ENCODE data around the gene SLC25A13.
"Not testable (repeated sequence)": the region's sequence is repeated elsewhere in the genome, so short reads cannot be mapped to it uniquely, and the experiment has no call there.

The SLC25A13 gene

DNA sequence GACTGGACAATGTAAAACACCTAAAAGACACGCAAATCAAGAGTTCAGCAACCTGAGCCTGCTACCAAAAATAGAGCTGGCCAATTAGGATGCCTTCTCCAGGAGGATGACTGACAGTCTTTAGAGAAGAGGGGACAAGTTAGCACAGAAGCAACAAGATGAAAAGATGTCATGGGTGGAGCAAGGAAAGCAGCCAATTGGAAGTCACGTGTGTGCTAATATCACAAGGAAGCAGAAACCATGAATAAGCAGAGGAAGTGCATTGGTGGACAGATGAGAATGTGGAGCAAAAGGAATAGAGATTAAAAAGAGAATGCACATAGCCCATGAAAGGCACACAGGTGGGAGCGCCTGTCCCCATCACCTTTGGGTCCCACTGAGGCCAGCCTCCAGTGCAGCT is 148.1 kb downstream of the SLC25A13 start:
- in situ Hi-C loops (cut with HindIII; ENCODE audit: low sequenced_read_pairs) = no loop called here

DNA sequence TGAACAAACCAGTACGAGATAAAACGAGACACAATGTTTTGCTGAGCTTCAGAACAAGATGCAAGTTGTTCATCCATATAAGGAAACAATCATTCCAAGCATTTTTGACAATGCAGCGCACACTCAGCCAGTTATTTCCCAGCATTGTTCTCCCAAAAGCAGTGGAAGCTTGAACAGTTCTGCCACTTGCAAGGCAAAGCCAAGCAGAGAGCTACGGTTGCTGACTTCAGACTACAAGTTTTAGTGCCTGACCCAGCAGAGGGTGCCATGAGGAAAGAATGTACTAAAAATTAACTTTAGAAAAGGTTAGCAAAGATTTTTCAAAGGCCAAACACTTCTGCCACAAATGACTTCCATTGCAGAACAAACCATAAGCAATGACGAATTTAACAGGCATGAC is 152.5 kb downstream of the SLC25A13 start:
- in situ Hi-C loops (cut with HindIII; ENCODE audit: low sequenced_read_pairs) = no loop called here

GRCh38 chr7:96167424-96167823 is 154.5 kb downstream of the SLC25A13 start:
- in situ Hi-C loops (cut with HindIII; ENCODE audit: low sequenced_read_pairs) = no loop called here

DNA sequence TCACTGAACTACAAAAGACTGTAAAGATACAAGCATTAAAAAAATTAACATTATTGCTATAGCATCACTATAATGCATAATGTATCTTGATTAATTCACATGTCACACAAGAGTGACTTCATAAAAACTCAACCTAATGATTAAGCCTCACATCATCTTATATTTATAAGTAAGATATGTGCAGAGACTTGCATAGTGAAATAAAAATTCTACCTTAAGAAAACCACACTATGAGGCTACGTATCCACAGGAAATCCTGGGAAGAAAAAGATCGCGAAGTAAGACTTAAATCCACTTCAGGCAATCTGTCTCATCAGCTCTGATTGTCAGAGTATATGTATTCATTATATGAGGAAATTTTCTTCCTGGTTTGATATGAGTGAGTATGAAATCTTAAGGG is 160.0 kb downstream of the SLC25A13 start:
- in situ Hi-C loops (cut with HindIII; ENCODE audit: low sequenced_read_pairs) = no loop called here

- in situ Hi-C loops (cut with HindIII; ENCODE audit: low sequenced_read_pairs) = no loop called here
These were observed 164.0 kb downstream of the SLC25A13 start for GRCh38 chr7:96157856-96158255.

GRCh38 chr7:96154506-96154905 is 167.4 kb downstream of the SLC25A13 start:
- in situ Hi-C loops (cut with HindIII; ENCODE audit: low sequenced_read_pairs) = not testable (repeated sequence)

- in situ Hi-C loops (cut with HindIII; ENCODE audit: low sequenced_read_pairs) = no loop called here
These were observed 169.2 kb downstream of the SLC25A13 start for GRCh38 chr7:96152706-96153105.

GRCh38 chr7:96151889-96152288 is 170.0 kb downstream of the SLC25A13 start:
- in situ Hi-C loops (cut with HindIII; ENCODE audit: low sequenced_read_pairs) = no loop called here

DNA sequence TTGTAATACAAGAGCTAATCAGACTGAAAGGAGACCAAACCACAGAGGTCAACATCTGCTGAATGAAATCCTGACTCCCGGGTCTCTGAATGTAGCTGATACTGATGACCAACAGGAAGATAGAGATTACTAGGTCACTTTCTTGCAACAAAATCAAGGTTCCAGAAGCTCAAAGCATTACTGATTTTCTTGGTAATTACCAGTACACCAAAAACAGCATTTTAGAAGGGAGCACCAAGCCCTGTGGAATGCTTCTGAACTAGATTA is 177.7 kb downstream of the SLC25A13 start:
- in situ Hi-C loops (cut with HindIII; ENCODE audit: low sequenced_read_pairs) = no loop called here

DNA sequence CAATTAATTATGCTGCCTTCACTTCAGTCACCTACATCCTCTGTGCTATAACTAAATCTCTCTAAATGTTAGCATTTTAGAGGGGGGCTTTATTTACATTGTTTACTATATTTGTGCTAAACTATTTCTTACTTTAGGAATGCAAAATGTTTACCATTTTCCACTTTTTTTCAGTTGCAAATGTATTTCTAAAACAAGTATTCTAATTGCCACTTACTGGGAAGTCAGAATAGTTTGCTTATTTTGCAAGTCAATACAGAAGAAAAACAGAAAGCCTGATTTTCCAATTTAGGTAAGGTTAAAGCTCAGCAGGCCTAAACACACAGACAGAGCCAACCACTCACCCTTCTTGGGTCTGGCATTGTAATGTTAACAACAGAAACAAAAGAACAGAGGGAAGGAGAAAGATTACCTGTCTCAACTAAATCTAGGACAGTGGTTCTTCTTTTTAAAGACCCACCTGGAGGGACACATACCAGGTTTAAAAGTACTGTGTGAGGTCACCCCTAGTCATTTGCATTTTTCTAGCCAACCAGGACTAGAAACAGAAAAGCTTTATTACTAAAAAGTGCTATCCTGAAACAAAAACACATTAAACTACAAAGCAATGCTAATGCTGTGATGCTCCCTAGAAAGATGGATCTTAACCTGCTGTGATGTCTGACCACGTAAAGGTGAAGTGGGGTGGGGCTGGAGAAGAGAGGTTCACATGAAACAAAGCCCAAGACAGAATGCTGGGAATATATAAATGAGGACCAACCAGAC is 178.2 kb downstream of the SLC25A13 start:
- in situ Hi-C loops (cut with HindIII; ENCODE audit: low sequenced_read_pairs) = no loop called here

- in situ Hi-C loops (cut with HindIII; ENCODE audit: low sequenced_read_pairs) = no loop called here
These were observed 185.2 kb downstream of the SLC25A13 start for GRCh38 chr7:96136600-96137239.

GRCh38 chr7:96135241-96135640 is 186.7 kb downstream of the SLC25A13 start:
- in situ Hi-C loops (cut with HindIII; ENCODE audit: low sequenced_read_pairs) = no loop called here

GRCh38 chr7:96131525-96131924 is 190.4 kb downstream of the SLC25A13 start:
- in situ Hi-C loops (cut with HindIII; ENCODE audit: low sequenced_read_pairs) = no loop called here

DNA sequence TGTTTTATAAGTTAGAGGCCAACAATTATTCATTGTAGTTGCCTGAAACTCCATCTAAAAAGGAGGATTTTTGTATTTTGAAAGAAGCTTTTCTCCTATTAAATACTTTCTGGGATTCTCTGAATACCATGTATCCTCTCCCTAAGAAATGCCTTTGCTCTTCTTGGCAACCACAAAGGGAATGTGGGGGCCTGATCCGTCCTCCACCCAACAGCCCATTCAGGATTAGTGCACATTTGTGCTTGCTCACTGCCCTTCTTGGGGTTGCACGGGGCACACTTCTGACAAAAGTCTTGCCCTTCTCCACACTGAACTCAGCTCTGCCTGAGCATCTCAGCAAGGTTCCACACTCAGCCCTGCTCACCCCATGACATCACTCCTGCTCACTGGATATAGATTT is 194.2 kb downstream of the SLC25A13 start:
- in situ Hi-C loops (cut with HindIII; ENCODE audit: low sequenced_read_pairs) = no loop called here

GRCh38 chr7:96126382-96126781 is 195.5 kb downstream of the SLC25A13 start:
- in situ Hi-C loops (cut with HindIII; ENCODE audit: low sequenced_read_pairs) = no loop called here

DNA sequence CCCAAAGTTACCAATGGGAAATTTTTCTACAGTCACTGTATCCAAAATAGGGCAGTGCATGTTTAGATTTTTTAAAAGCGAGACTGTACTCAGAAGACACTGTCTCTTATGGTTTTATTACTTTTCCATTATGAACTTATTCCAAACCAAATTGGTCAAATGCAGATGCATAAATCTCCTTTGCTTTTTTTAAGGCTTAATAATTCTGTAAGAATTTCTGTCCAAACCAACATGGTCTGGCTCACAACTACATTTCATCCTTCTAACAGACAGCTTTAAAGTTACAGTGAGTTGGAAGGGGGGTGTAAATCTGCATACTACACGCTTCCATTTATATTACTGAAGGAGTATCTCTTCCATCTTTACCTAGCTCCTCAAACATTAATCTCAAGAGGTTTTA is 199.2 kb downstream of the SLC25A13 start:
- in situ Hi-C loops (cut with HindIII; ENCODE audit: low sequenced_read_pairs) = no loop called here

DNA sequence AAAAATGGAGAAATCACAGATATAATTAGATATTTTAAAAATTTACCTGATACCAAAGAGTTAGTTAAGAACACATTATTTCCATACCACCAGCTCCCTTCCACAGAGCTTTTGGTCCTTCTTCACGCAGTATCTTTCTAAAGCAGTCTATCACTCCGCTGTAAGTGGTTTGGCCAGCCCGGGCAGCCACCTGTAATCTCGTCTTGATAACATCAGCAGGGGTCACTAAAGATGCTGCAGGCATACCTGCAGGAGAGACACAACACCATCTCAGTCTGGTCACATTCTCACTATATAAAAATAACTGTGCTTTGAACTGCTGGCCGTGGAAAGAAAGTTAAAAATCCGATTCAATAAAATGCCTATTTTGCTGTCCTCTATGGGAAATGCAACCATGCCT is 200.1 kb downstream of the SLC25A13 start:
- in situ Hi-C loops (cut with HindIII; ENCODE audit: low sequenced_read_pairs) = no loop called here

- in situ Hi-C loops (cut with HindIII; ENCODE audit: low sequenced_read_pairs) = no loop called here
These were observed 201.3 kb downstream of the SLC25A13 start for GRCh38 chr7:96120445-96121225.

GRCh38 chr7:96118449-96119001 is 203.4 kb downstream of the SLC25A13 start:
- in situ Hi-C loops (cut with HindIII; ENCODE audit: low sequenced_read_pairs) = no loop called here

GRCh38 chr7:96116173-96116572 is 205.7 kb downstream of the SLC25A13 start:
- in situ Hi-C loops (cut with HindIII; ENCODE audit: low sequenced_read_pairs) = no loop called here

DNA sequence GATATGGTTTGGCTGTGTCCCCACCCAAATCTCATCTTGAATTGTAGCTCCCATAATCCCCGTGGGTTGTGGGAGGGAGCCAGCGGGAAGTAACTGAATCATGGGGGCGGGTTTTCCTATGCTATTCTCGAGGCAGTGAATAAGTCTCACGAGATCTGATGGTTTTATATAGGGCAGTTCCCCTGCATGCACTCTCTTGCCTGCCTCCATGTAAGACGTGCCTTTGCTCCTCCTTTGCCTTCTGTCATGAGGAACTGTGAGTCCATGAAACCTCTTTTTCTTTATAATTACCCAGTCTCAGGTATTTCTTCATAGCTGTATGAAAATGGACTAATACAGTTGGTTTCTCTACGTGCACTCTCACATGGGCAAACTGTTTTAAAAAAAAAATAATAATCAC is 207.7 kb downstream of the SLC25A13 start:
- in situ Hi-C loops (cut with HindIII; ENCODE audit: low sequenced_read_pairs) = no loop called here

- in situ Hi-C loops (cut with HindIII; ENCODE audit: low sequenced_read_pairs) = no loop called here
These were observed 210.5 kb downstream of the SLC25A13 start for GRCh38 chr7:96111405-96111804.
